H9 (cell line): ENCODE results near the gene RNF26. TPM values are rescaled to one million over a fixed set of nuclear protein-coding genes. Genes with fewer than 3 reads are reported as not detected.
A peak's percentile ranks its signal among the peaks of the same experiment; 100 is the strongest.

ENCODE experiments used
- DNase-seq: peaks from one replicate; pipeline ENCODE4 v3.0.0-alpha.2; 2017
- H2AFZ ChIP-seq: one replicate; pipeline ENCODE4 v1.6.1; 2013; ENCODE audit warnings: mild to moderate bottlenecking, low read length, control low read depth, moderate library complexity
- H2AK5ac ChIP-seq: 2 replicates; pipeline ENCODE4 v1.6.1; 2013; ENCODE audit warnings: low read length, control low read depth, mixed read lengths; ENCODE audit not compliant: insufficient read length
- H2BK120ac ChIP-seq: one replicate; pipeline ENCODE4 v1.6.1; 2013; ENCODE audit warnings: low read depth, mild to moderate bottlenecking, low read length, control low read depth, inconsistent platforms; ENCODE audit not compliant: poor library complexity, severe bottlenecking
- H2BK12ac ChIP-seq: 2 replicates; pipeline ENCODE4 v1.6.1; 2013; ENCODE audit warnings: low read length, control low read depth, mixed read lengths, low read depth; ENCODE audit not compliant: insufficient read length
- H2BK15ac ChIP-seq: 2 replicates; pipeline ENCODE4 v1.6.1; 2013; ENCODE audit warnings: low read depth, low read length, control low read depth
- H2BK20ac ChIP-seq: one replicate; pipeline ENCODE4 v1.6.1; 2013; ENCODE audit warnings: low read depth, mild to moderate bottlenecking, low read length, control low read depth, inconsistent platforms; ENCODE audit not compliant: poor library complexity, severe bottlenecking
- H2BK5ac ChIP-seq: 2 replicates; pipeline ENCODE4 v1.6.1; 2013; ENCODE audit warnings: low read length, control low read depth, mixed read lengths; ENCODE audit not compliant: insufficient read length
- H3K14ac ChIP-seq: 2 replicates; pipeline ENCODE4 v1.6.1; 2013; ENCODE audit warnings: low read length, control low read depth; ENCODE audit not compliant: insufficient read depth
- H3K18ac ChIP-seq: 2 replicates; pipeline ENCODE4 v1.6.1; 2013; ENCODE audit warnings: low read depth, mild to moderate bottlenecking, mixed read lengths, low read length, control low read depth; ENCODE audit not compliant: insufficient read length
- H3K23ac ChIP-seq: 2 replicates; pipeline ENCODE4 v1.6.1; 2013; ENCODE audit warnings: low read length, control low read depth, mixed read lengths, low read depth; ENCODE audit not compliant: insufficient read length
- H3K23me2 ChIP-seq: 2 replicates; pipeline ENCODE4 v1.6.1; 2013; ENCODE audit warnings: low read depth, mild to moderate bottlenecking, mixed read lengths, low read length, control low read depth; ENCODE audit not compliant: insufficient read length, poor library complexity, severe bottlenecking
- H3K27ac ChIP-seq: 2 replicates; pipeline ENCODE4 v1.5.1; 2013; ENCODE audit warnings: low read length, control low read depth, mixed read lengths, low read depth; ENCODE audit not compliant: insufficient read length
- H3K27me3 ChIP-seq: 2 replicates; pipeline ENCODE4 v1.6.1; 2013; ENCODE audit warnings: low read length, control low read depth, inconsistent platforms; ENCODE audit not compliant: insufficient read depth
- H3K4ac ChIP-seq: 2 replicates; pipeline ENCODE4 v1.6.1; 2013; ENCODE audit warnings: low read depth, mild to moderate bottlenecking, control low read depth, inconsistent platforms, low read length, moderate library complexity
- H3K4me1 ChIP-seq: 2 replicates; pipeline ENCODE4 v1.6.1; 2013; ENCODE audit warnings: low read length, control low read depth, inconsistent platforms; ENCODE audit not compliant: insufficient read depth
- H3K4me2 ChIP-seq: 2 replicates; pipeline ENCODE4 v1.6.1; 2013; ENCODE audit warnings: low read length, control low read depth, mixed read lengths; ENCODE audit not compliant: insufficient read length, insufficient read depth
- H3K56ac ChIP-seq: 2 replicates; pipeline ENCODE4 v1.6.1; 2013; ENCODE audit warnings: low read depth, mild to moderate bottlenecking, mixed read lengths, low read length, control low read depth; ENCODE audit not compliant: insufficient read length
- H3K79me1 ChIP-seq: 2 replicates; pipeline ENCODE4 v1.6.1; 2013; ENCODE audit warnings: low read depth, mild to moderate bottlenecking, moderate library complexity, low read length, control low read depth, inconsistent platforms; ENCODE audit not compliant: insufficient read depth, poor library complexity, severe bottlenecking
- H3K79me2 ChIP-seq: 2 replicates; pipeline ENCODE4 v1.6.1; 2013; ENCODE audit warnings: low read length, control low read depth, inconsistent platforms; ENCODE audit not compliant: insufficient read depth
- H3K9ac ChIP-seq: 2 replicates; pipeline ENCODE4 v1.6.1; 2013; ENCODE audit warnings: low read length, control low read depth, mixed read lengths; ENCODE audit not compliant: insufficient read length; ENCODE audit errors: extremely low read depth
- H3K9me3 ChIP-seq: one replicate; pipeline ENCODE4 v1.6.1; 2013; ENCODE audit warnings: low read depth, low read length, inconsistent platforms; ENCODE audit not compliant: control insufficient read depth
- H3T11ph ChIP-seq: one replicate; pipeline ENCODE4 v1.6.1; 2013; ENCODE audit warnings: mild to moderate bottlenecking, low read length, control low read depth, inconsistent platforms
- H4K20me1 ChIP-seq: one replicate; pipeline ENCODE4 v1.6.1; 2013; ENCODE audit not compliant: control insufficient read depth, insufficient read length, insufficient read depth
- H4K5ac ChIP-seq: 2 replicates; pipeline ENCODE4 v1.6.1; 2013; ENCODE audit warnings: low read depth, mild to moderate bottlenecking, mixed read lengths, low read length, control low read depth; ENCODE audit not compliant: insufficient read length
- H4K8ac ChIP-seq: replicated peaks from 2 replicates; pipeline ENCODE4 v1.6.1; 2013; ENCODE audit warnings: low read length, control low read depth, mixed read lengths, low read depth; ENCODE audit not compliant: insufficient read length
- H4K91ac ChIP-seq: 2 replicates; pipeline ENCODE4 v1.6.1; 2013; ENCODE audit warnings: low read depth, mild to moderate bottlenecking, moderate library complexity, mixed read lengths, low read length, control low read depth; ENCODE audit not compliant: insufficient read length
- H3K27ac Mint-ChIP-seq, 3 experiments: 2 replicates in 2 of 3; 3 replicates in 1 of 3; pipeline ENCODE4 v1.8.0; 2020 to 2021; ENCODE audit warnings: mixed read lengths in 3 of 3, mild to moderate bottlenecking in 1 of 3, moderate library complexity in 1 of 3
- H3K27me3 Mint-ChIP-seq: 2 replicates; pipeline ENCODE4 v1.8.0; 2021; ENCODE audit warnings: low read depth, mild to moderate bottlenecking, moderate library complexity, mixed read lengths
- H3K36me3 Mint-ChIP-seq, 3 experiments: 2 replicates in 2 of 3; 3 replicates in 1 of 3; pipeline ENCODE4 v1.8.0; 2020 to 2021; ENCODE audit warnings: low read depth in 3 of 3, mixed read lengths in 3 of 3; ENCODE audit not compliant: insufficient read depth in 1 of 3
- H3K4me1 Mint-ChIP-seq, 2 experiments: 2 replicates each; pipeline ENCODE4 v1.8.0; 2020; ENCODE audit warnings: mixed read lengths in 2 of 2
- H3K4me3 Mint-ChIP-seq, 2 experiments: 2 replicates in 1 of 2; 3 replicates in 1 of 2; pipeline ENCODE4 v1.8.0; 2020 to 2021; ENCODE audit warnings: mild to moderate bottlenecking in 2 of 2, mixed read lengths in 2 of 2, moderate library complexity in 1 of 2
- H3K9me3 Mint-ChIP-seq, 2 experiments: 2 replicates in 1 of 2; 3 replicates in 1 of 2; pipeline ENCODE4 v1.8.0; 2020; ENCODE audit warnings: mild to moderate bottlenecking in 2 of 2, mixed read lengths in 2 of 2, moderate library complexity in 1 of 2
- CTCF ChIP-seq: fragments of 200-600 bp; sonication (generic); conservative IDR thresholded peaks from 3 replicates; pipeline ENCODE4 v1.8.0; 2021; ENCODE audit warnings: antibody characterized with exemption, mild to moderate bottlenecking
- WGBS: extraction: QIAGEN DNeasy Blood & Tissue Kit; methylation state at CpG from one replicate; pipeline ENCODE4 v1.1.7; 2013; ENCODE audit warnings: missing lambda C conversion rate, low lambda C conversion rate, mixed read lengths; ENCODE audit not compliant: insufficient read length; ENCODE audit errors: extremely low coverage; 5-methylcytosine and 5-hydroxymethylcytosine counted together
- total RNA-seq: library from RNA; stranded (reverse); gene quantifications from 2 replicates; pipeline ENCODE4 v1.2.1, GENCODE V29; 2021

The RNF26 gene
- total RNA-seq, 1 experiment from 2014 or later, result 57.6 TPM

GRCh38 chr11:119319136-119319699, 15.1 kb upstream of the RNF26 start:
- no peak overlapping the region for H3K23ac ChIP-seq
- no peaks in the 10 kb centered on the region for H3K79me1 ChIP-seq
- no peaks in the 10 kb centered on the region for H3K79me2 ChIP-seq
- Mint-ChIP-seq H3K27me3 (peaks cover 36% of the 10 kb centered on the region), H3K9me3 (no peaks in the 10 kb centered on the region; a peak in 1 of 5 replicates), H3K4me1 (peaks cover 51 to 56% of the 10 kb centered on the region in 2 experiments), H3K4me3 (peak overlapping the region; percentile 23 to 53; a peak in 3 of 5 replicates), H3K36me3 (peaks cover 0 to 4% (median 3%) of the 10 kb centered on the region in 3 experiments; a peak in 2 of 7 replicates), H3K27ac (peak overlapping the region; percentile 17 to 93 (median 77); a peak in 5 of 7 replicates)
- no CpG with 5 or more reads among the region's 8 CpGs for WGBS
- no peaks in the 10 kb centered on the region for H4K20me1 ChIP-seq
- no peak overlapping the region for H4K8ac ChIP-seq
- H3T11ph ChIP-seq, result no peak overlapping the region
- peaks cover 15% of the 10 kb centered on the region; the same call in 1 of the 2 replicates for H3K4me1 ChIP-seq
- no peak overlapping the region for H2BK120ac ChIP-seq
- H4K5ac ChIP-seq, result no peak overlapping the region
- H3K9ac ChIP-seq, result no peak overlapping the region
- no peak overlapping the region for H2AFZ ChIP-seq
- H3K23me2 ChIP-seq, result peaks cover 34% of the 10 kb centered on the region
- no peak overlapping the region for H3K27ac ChIP-seq
- TF ChIP-seq CTCF, result no peak
- no peak overlapping the region for H3K14ac ChIP-seq
- no peak overlapping the region for H2BK15ac ChIP-seq
- H3K4me2 ChIP-seq, result no peak overlapping the region
- no peak overlapping the region for H2BK5ac ChIP-seq
- H3K56ac ChIP-seq, result no peak overlapping the region
- H3K18ac ChIP-seq, result no peak overlapping the region
- peaks cover 9% of the 10 kb centered on the region; the same call in 1 of the 2 replicates for H3K27me3 ChIP-seq
- DNase-seq, result no peak
- no peak overlapping the region for H3K4ac ChIP-seq
- H2AK5ac ChIP-seq, result no peak overlapping the region
- H3K9me3 ChIP-seq, result no peaks in the 10 kb centered on the region
- H2BK12ac ChIP-seq, result no peak overlapping the region
- H4K91ac ChIP-seq, result no peak overlapping the region
- no peak overlapping the region for H2BK20ac ChIP-seq
